Stimulated activated CD8-positive, alpha-beta memory T cell treated with anti-CD3 and anti-CD28 coated beads, Interleukin-12 subunit alpha, Interleukin-12 subunit beta, amount 100 ng/mL, for 24 hours (primary cell): ENCODE results near the gene TTLL9.
"Not testable (repeated sequence)": the region's sequence is repeated elsewhere in the genome, so short reads cannot be mapped to it uniquely, and the experiment has no call there.

Experiments
- DNase-seq: peaks from one replicate; pipeline ENCODE4 v3.0.0-alpha.2; 2020; ENCODE audit errors: extremely low read depth

Gene TTLL9

DNA sequence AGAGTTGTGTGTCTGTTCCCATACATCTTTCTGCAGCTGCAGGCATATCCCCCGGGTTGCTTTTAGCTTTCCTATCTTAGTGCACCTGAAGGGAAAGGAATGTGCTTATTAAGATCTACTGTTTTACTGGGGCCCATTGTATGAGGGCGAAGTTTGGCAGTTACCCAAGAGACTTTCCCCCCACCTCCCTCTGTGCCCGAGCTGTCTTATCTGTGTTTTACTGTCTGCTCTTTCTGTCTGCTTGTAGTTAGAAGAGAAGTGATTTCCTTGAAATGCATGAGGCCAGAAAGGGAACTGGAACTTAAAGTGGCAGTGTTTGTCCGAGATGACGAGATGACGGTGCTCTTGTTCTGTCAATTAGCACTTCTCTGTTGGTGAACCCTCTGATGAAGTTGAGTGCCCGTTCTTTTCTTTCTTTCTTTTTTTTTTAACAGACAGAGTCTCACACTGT, 47.6 kb downstream of the TTLL9 start:
- not testable (repeated sequence) for DNase-seq

DNA sequence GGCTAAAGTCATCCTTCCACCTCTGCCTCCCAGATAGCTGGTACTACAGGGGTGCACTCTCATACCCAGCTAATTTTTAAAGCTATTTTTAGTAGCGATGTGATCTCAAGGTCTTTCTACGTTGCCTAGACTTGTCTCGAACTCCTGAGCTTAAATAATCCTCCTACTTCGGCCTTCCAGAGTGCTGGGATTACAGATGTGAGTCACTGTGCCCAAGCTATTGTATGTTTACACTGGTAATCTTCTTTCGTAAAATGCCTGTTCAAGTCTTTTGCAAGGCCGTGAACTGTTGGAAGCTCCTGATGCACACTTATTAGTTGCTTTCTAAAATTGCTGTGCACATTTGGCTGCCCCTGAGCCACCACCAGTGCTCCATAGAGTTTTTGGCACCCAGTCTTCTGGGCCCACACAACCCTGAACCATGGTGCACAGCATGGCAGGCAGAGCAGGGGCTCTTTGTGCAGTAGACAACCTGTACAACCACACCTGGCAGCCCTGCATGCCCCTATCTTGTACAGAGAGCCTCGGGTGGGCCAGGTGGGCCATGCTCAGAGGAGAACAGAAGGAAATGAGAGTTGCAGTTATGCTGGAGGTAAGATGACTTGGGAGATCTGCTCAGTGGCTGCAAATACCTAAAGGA, 48.2 kb downstream of the TTLL9 start:
- DNase-seq, result no peak

DNA sequence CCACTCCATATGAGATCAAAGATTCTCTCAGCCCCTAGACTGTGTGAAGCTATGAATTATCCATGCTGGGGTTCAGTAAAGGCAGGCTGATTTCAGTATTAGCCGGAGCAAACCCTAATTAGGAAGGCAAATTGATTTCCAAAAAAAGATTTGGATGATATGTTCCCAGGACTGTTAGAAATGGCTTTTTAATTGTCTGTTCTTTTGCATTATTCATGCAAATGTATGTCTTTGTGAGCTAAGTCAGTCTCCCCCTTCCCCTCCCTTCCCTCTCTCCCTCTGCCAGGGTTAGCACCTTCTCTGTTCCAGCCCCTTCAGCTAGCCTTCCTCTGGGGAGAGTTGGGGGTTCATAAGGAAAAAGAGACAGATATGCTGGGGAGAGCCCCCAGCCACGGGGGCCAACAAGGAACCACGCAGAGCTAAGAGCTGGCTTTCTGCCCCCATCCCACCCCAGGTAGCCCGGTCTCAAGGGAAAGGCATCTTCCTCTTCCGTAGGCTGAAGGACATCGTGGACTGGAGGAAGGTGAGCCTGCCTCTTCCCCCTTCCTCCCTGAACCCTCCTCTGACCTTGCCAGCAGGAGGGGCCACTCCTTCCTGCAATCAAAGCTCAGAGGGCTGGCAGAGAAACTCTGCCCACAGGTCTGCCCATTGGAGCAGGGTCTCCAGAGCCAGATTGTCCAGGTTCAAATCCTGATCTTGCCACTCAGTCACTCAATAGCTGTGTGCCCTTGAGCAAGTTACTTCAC, 49.1 kb downstream of the TTLL9 start:
- DNase-seq, result no peak

DNA sequence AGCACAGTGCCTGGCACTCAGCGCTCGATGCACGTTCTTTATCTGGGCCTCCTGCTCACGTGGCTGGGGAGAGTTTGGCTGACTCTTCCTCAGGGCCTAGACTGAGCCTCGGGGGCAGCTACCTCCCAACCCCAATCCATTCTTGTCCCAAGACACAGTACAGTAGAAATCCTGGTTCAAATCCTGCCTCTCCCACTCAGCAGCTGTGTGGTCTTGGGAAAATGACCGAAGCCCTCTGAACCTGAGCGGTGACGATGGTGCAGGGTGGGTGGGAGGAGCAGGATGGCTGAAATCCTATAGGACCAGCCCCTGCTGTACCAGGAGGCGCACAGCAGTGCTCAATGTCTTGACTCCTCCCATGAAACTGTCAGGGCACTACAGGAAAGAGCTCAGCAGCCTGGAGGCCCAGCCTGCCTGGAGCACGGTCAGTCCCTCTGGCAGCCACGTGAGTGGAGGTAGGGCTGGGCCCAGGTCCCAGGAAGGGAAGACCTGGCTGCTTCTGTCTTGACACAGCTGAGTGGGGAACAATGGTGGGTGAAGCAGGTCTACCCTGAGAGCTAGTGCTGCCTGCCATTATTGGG, 49.9 kb downstream of the TTLL9 start:
- DNase-seq, result no peak

DNA sequence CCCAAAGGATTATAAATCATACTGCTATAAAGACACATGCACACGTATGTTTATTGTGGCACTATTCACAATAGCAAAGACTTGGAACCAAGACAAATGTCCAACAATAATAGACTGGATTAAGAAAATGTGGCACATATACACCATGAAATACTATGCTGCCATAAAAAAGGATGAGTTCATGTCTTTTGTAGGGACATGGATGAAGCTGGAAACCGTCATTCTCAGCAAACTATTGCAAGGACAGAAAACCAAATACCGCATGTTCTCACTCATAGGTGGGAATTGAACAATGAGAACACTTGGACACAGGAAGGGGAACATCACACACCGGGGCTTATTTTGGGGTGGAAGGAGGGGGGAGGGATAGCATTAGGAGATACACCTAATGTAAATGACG, 51.0 kb downstream of the TTLL9 start:
- not testable (repeated sequence) for DNase-seq

DNA sequence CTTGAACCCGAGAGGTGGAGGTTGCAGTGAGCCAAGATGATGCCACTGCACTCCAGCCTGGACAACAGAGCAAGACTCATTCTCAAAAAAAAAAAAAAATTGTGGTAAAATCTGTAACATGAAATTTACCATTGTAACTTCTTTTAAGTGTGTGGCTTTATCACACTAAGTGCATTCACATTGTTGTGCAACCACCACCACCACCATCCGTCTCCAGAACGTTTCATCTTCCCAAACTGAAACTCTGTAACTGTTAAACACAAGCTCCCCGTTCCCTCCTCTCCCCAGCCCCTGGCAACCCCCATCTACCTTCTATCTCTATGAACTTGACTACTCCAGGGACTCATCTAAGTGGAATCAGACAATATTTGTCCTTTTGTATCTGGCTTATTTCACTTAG, 51.7 kb downstream of the TTLL9 start:
- DNase-seq, result no peak

DNA sequence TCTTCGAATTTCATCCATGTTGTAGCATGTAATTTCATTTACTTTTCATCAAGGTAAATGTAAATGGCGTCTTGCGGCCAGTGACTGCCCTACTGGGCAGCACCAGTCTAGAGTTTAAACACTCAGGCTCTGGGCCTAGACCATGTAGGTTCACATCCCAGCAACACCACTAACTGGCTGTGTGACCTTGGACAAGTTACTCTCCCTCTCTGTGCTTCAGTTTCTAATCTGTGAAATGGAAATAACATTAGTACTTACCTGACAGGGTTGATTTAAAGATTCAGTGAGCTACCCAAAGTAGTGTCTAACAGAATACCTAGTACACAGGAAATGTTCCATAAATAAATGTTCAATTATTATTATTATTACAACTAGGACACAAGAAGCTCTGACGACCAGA, 52.2 kb downstream of the TTLL9 start:
- DNase-seq, result no peak

DNA sequence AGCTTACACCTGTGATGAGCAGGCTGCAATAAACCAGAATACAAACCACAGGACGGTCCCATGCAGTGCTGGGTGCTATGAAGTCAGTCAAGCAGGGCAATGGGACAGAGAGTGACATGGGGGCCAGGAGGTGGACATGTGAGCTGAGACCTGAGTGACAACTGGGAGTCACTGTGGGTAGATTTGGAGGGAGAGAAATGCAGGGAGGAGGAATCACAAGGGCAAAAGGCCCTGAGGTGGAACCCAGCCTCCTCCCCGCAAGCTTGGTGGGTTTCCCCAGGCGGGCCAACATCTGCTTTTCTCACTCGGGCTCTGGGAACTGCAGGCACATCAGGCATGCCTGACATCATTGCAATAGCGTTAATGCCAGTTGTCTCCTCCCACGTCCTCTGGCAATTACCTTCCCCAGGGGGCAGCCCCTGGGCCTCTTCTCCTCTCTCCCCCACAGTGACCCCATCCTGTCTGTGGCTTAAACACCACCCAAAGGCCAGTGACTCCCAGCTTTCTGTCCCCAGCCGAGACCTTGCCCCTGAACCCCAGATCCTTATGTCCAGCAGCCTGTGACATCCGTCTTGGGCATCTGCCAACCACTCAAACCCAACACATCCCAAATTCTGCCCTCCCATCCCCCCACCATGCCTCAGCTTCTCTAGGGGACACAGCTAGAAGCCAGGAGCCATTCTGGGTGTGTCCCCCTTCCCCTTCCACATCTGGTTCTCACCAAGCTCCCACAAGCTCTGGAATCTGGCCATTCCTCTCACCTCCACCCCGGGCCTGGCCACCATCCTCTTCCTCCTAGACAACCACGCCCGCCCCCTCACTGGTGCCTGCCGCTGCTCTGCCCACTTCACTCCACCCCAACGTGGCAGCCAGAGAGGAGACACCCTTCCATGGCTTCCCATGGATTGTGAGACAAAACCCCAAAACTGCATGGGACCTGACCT, 53.2 kb downstream of the TTLL9 start:
- no peak for DNase-seq

DNA sequence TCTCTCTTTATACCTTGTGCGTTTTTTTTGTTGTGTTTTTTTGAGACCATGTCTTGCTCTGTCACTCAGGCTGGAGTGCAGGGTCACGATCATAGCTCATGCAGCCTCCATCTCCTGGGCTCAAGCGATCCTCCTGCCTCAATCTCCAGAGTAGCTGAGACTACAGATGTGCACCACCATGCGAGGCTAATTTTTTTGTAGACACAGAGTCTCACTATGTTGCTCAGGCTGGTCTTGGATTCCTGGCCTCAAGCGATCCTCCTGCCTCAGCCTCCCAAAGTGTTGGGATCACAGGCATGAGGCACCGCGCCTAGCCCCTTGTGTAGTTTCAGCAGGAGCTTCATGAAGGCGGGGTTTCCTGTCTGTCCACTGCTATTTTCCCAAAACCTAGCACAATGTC, 54.1 kb downstream of the TTLL9 start:
- no peak for DNase-seq

DNA sequence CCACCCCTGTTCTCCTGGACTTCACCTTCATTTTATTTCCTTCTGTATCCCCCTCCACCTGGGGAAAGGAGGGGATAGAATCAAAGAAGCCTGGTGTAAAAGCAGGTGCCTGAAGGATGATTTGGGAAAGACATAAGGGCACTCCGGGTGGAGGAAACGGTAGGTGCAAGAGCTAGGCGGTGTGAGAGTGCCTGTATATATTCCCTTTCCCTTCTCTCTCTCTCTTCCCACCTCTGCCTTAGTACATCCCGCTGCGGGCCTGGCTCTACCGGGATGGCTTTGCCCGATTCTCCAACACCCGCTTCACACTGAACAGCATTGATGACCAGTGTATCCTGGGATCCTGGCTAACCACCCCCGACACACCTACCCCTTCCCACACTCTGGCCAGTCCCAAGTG, 55.2 kb downstream of the TTLL9 start:
- no peak for DNase-seq

DNA sequence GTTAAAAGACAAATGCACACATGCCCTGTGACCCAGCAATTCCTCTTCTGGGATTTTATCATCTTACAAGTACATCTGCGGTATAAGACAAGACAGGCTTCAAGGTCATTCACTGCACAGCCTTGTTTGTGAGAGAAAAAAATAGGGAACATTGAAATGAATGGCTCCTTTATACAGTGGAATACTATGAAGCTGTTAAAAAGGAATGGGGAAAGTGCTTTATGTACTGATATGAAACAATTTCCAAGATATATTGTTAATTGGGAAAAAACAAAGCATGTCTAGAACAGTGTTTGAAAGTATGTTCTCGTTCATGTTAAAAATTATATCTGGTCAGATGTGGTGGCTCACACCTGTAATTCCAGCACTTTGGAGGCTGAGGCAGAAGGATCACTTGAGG, 56.1 kb downstream of the TTLL9 start:
- DNase-seq, result no peak

DNA sequence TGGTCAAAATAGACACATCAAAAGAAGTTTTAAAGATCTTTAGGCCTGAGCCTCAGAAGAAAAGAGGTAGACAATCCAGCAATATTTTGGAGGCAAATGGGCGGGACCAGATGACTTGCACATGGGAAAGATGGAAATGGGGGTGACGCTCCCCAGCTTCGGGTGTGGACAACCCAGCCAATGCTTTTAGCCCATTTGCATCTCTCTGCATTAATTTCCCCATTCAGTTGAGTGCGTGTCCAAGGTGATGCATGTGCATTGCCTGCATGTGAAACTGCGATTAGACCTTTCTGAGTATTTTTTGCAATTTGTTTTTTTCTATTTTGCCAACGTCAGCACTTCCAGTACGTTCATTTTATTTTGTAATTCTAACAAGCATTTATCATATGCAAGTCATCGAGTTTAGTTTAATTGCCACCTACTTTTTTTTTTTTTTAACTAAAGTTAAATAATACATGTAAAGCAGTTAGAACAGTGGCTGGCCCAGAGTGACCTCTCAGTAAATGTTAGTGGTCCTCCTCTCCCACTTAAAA, 57.3 kb downstream of the TTLL9 start:
- DNase-seq, result no peak

DNA sequence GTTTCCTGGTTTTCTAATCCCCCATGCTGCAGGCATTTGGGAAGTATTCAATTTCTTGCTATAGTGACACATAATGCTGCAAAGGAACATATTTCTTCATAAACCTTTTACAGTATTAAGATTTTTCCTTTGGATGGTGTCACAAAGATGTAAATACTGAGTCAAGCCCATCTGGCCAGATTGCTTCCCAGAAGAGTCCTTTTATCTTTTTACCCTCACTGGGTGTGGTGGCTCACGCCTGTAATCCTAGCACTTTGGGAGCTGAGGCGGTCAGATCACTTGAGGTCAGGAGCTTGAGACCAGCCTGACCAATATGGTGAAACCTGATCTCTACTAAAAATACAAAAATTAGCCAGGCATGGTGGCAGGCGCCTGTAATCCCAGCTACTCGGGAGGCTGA, 59.2 kb downstream of the TTLL9 start:
- DNase-seq, result not testable (repeated sequence)

DNA sequence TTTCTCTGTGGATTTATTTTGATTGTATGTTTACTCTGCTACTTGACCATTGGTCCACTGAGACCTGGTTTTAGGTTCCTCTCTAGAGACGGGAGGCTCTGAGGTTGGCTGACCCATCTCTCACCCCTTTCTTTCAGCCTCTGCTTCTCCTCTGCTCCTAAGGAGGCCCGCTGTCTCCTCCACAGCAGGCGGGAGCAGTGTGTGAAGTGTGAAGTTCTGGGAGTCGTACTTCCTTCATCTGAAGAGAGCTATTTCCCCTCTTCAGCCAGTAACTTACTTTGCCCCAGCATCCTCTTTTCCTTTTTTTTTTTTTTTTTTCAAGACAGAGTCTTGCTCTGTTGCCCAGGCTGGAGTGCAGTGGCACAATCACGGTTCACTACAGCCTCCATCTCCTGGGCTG, 60.3 kb downstream of the TTLL9 start:
- no peak for DNase-seq

DNA sequence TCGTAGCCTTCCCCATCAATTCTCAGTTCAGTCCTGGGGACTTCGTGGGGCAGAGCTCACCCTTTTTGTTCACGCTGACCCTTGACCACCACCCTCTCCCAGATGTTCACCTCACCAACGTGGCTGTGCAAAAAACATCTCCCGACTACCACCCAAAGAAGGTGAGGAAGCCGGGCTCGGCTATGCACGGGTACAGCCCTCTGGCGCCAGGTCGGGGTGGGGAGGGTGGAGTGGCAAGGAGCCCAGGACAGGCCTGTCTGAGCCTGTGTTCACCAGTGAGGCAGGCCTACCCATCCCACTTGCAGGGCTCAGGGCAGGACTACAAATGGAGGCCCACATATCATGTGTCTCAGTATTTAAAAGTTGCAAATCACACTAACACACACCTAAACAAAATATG, 63.3 kb downstream of the TTLL9 start:
- DNase-seq, result no peak

DNA sequence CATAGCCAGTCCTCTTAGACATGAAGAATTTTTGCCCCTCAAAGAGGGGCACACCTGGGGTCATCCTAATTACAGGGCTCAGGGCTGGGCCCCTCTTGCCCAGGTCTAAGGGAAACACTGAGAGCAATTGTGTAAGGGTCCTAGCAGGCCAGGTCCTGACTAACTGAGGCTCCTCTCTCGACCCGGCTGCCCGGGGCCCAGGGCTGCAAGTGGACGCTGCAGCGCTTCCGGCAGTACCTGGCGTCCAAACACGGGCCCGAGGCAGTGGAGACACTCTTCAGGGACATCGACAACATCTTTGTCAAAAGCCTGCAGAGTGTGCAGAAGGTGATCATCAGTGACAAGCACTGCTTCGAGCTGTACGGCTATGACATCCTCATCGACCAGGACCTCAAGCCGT, 64.1 kb downstream of the TTLL9 start:
- no peak for DNase-seq

DNA sequence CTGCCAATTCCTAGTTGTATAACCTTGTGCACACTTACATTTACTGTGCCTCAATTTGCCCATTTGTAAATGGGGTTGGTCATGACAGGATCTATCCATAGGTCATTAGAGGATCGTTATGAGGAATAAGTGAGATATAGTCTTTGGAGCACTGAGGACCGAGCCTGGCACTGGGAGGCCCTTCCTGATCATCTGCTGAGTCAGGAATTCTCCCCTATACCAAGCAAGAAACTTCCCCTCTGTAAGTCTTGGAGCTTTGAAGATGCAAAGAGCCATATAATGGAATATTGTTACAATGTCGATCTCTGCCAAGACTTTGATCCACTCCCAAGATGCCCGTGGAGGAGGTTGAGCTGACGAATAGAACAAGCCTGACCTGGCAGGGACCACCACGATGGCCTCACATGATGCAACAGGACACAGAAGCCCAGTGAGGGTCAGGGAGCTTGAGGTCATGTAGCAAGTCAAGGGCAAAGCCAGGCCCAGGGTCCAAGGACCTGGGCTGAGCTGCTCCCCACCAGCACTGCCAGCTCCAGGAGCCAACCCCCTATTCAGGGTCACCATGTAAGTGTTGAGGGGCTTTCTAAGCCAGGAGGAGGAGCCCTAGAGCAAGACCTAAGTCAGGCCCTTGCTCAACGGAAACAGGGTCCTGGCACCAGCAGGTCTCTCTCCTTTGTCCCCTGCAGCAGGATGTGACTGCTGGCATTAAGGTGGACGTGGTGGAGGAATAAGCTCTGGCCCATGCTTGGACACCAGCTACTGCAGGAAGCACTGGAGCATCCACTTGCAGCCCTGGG, 64.7 kb downstream of the TTLL9 start:
- DNase-seq, result no peak

DNA sequence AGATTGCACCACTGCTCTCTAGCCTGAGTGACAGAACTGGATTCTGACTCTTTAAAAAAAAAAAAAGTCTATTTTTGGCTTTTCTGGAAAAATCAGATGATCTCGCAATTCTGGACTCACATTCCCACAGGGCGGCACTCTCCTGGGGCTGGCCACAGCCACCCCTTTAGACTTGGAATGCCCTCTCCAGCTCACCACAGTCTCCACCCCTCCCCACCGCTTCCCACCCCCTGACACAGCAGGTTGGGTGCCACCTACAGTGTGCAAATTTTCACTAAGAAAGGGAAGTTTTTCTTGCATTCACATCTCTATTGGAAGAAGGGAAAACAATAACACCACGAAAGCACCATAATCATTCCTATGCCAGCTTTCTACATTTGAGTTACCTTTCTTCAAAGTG, 66.0 kb downstream of the TTLL9 start:
- no peak for DNase-seq

DNA sequence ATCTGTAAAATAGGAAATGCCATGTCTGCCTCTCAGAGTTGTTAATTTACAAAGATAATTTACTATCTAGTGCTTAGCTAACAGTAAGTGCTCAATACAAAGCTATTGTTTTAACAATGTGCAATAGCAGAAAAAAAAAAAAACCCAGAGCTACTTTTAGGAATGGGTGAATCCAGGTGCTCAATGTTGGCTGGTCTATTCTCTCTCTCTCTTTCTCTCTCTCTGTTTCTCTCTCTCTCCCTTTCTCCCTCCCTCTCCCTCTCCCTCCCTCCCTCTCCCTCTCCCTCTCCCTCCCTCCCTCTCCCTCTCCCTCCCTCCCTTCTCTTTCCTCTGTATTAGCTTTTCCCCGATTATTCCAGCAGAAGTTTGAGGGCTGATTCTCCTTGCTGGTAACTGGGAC, 67.4 kb downstream of the TTLL9 start:
- DNase-seq, result no peak

DNA sequence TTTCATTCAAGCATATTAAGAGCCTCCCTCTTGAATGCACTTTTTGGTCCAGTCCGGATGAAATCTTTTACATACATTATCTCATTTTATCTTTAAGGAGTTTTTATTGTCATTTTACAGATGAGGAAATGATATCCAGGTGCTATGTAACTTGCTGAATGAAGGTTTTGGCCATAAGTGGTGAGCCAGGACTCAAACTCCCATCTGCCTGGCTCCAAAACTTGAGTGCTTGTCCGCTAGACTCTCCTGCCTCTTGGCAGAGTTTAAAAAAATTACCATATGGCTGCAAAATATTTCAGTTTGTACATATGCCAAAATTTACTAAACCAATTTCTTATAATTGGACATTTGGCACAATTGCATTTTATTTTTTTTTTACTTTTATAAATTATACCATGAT, 69.2 kb downstream of the TTLL9 start:
- DNase-seq, result no peak

DNA sequence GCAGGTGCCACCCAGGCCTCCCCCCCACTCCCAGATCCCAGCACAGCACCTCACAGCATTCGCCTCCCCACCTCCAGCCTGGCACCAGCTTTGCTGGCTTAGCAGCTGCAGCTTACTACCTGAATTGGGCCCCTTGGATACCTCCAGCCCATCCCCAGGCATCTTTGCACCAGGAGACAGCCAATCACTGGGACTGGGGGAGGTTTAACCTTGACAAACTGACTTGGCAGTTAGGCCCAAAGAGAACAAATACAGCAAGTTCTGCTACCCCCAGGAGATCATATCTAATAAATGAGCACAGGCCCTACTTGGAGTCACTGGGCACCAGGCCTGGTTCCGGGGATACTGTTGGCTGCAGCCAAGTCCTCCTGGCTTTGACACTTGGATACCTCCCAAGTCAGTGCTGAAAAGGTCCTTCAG, 72.6 kb downstream of the TTLL9 start:
- no peak for DNase-seq
